CD4-positive, alpha-beta T cell (primary cell): Measurements from ENCODE around the gene MAMLD1. TPM values are rescaled to one million over a fixed set of nuclear protein-coding genes. Genes with fewer than 3 reads are reported as not detected.

Experiments
- ATAC-seq: fragments of 200-7000 bp; cut with Tn5 transposase; one replicate; pipeline ENCODE4 v1.10.0; 2022; ENCODE audit warnings: mild to moderate bottlenecking; ENCODE audit not compliant: poor library complexity
- CTCF ChIA-PET: fragments of 350-600 bp; sonication (Branson Sonifier 250); formaldehyde crosslinking; loops from one replicate; lab custom pipeline; 2021; ENCODE audit warnings: antibody characterized with exemption, inconsistent platforms; lab: Charles Lee
- POLR2A ChIA-PET: fragments of 350-600 bp; sonication (Branson Sonifier 250); formaldehyde crosslinking; loops from one replicate; lab custom pipeline; 2021; ENCODE audit warnings: antibody characterized with exemption, inconsistent platforms; lab: Charles Lee
- DNase-seq, 14 experiments: peaks; one replicate each; pipeline ENCODE4 v3.0.0-alpha.2; 2013 to 2020; ENCODE audit warnings: mixed read lengths in 2 of 14
- H3K27ac ChIP-seq, 2 donors: one replicate each; pipeline versions ENCODE4 v1.5.1 to v1.7.0; 2013; ENCODE audit warnings: low read length in 2 of 2, low read depth in 1 of 2, mild to moderate bottlenecking in 1 of 2
- H3K27me3 ChIP-seq, 2 experiments: 1 replicate in 1 of 2; 2 replicates in 1 of 2; pipeline versions ENCODE4 v1.6.1 to v1.7.0; 2013; ENCODE audit warnings: low read length in 2 of 2, control low read depth in 1 of 2, mild to moderate bottlenecking in 1 of 2, moderate library complexity in 1 of 2; ENCODE audit not compliant: insufficient read depth in 2 of 2, control insufficient read depth in 1 of 2
- H3K36me3 ChIP-seq: one replicate; pipeline ENCODE4 v1.6.1; 2013; ENCODE audit warnings: low read length, control low read depth; ENCODE audit not compliant: insufficient read depth
- H3K4me1 ChIP-seq: one replicate; pipeline ENCODE4 v1.6.1; 2013; ENCODE audit warnings: low read length, control low read depth; ENCODE audit not compliant: insufficient read depth
- H3K4me3 ChIP-seq: one replicate; pipeline ENCODE4 v1.5.1; 2013; ENCODE audit warnings: mild to moderate bottlenecking, low read length, moderate library complexity
- H3K9me3 ChIP-seq, 2 experiments: 1 replicate in 1 of 2; 2 replicates in 1 of 2; pipeline versions ENCODE4 v1.6.1 to v1.7.0; 2013; ENCODE audit warnings: low read length in 2 of 2, mild to moderate bottlenecking in 2 of 2, control low read depth in 1 of 2, moderate library complexity in 1 of 2; ENCODE audit not compliant: control insufficient read depth in 1 of 2, insufficient read depth in 1 of 2
- H3K27ac Mint-ChIP-seq: one replicate; pipeline ENCODE4 v1.8.0; 2020; ENCODE audit warnings: mixed read lengths
- H3K27me3 Mint-ChIP-seq: one replicate; pipeline ENCODE4 v1.8.0; 2021; ENCODE audit warnings: mixed read lengths
- H3K36me3 Mint-ChIP-seq: one replicate; pipeline ENCODE4 v1.8.0; 2021; ENCODE audit warnings: low read depth, mixed read lengths
- H3K4me1 Mint-ChIP-seq: one replicate; pipeline ENCODE4 v1.8.0; 2021; ENCODE audit warnings: low read depth, mixed read lengths
- H3K4me3 Mint-ChIP-seq: one replicate; pipeline ENCODE4 v1.8.0; 2020; ENCODE audit warnings: mild to moderate bottlenecking, mixed read lengths
- H3K9me3 Mint-ChIP-seq: one replicate; pipeline ENCODE4 v1.8.0; 2020; ENCODE audit warnings: mixed read lengths
- CTCF ChIP-seq: fragments of 200-600 bp; IDR thresholded peaks from one replicate; pipeline ENCODE4 v1.8.0; 2022; ENCODE audit warnings: antibody characterized with exemption, mild to moderate bottlenecking
- intact Hi-C, 2 experiments: fragments of 100-400 bp; cut with DNase I in 1 of 2; cut with micrococcal nuclease in 1 of 2; formaldehyde crosslinking; loops; one replicate each; pipeline versions ENCODE4 v1.15.1 to v1.9.0; 2023 to 2025; cut with DNase I, micrococcal nuclease
- total RNA-seq, 174 experiments: library from RNA in 2 of 174; stranded (reverse) in 2 of 174; gene quantifications; one replicate each; pipeline ENCODE4 v1.2.3 and lab custom pipeline; 2021 to 2026

MAMLD1 gene
- total RNA-seq, 2 experiments from 2014 or later: 0.45 to 0.96 TPM

GRCh38 chrX:150456466-150456865 is 93.3 kb downstream of the MAMLD1 start:
- DNase-seq (no peak), ATAC-seq (no peak)
- Mint-ChIP-seq H3K4me3 (no peak overlapping the region), H3K27me3 (no peaks in the 10 kb centered on the region), H3K27ac (no peak overlapping the region), H3K4me1 (peaks cover 20% of the 10 kb centered on the region), H3K9me3 (no peaks in the 10 kb centered on the region), H3K36me3 (no peaks in the 10 kb centered on the region)
- Histone ChIP-seq H3K4me3 (no peak overlapping the region), H3K27ac (no peak overlapping the region), H3K27me3 (no peaks in the 10 kb centered on the region), H3K36me3 (no peaks in the 10 kb centered on the region), H3K4me1 (peaks cover 6% of the 10 kb centered on the region), H3K9me3 (no peaks in the 10 kb centered on the region)
- TF ChIP-seq CTCF: no peak
- POLR2A ChIA-PET: no interaction called here
- intact Hi-C loops: no loop called here
- CTCF ChIA-PET: no interaction called here

- DNase-seq (no peak), ATAC-seq (no peak)
- H3K27me3 Mint-ChIP-seq: no peaks in the 10 kb centered on the region
- intact Hi-C loops: no loop called here
- CTCF ChIA-PET: no interaction called here
- H3K4me3 Mint-ChIP-seq: no peak overlapping the region
- no peaks in the 10 kb centered on the region for H3K36me3 ChIP-seq
- POLR2A ChIA-PET: no interaction called here
- H3K4me3 ChIP-seq: no peak overlapping the region
- no peaks in the 10 kb centered on the region for H3K36me3 Mint-ChIP-seq
- peaks cover 20% of the 10 kb centered on the region for H3K4me1 Mint-ChIP-seq
- H3K27ac Mint-ChIP-seq: no peak overlapping the region
- H3K27ac ChIP-seq: no peak overlapping the region
- H3K4me1 ChIP-seq: peaks cover 6% of the 10 kb centered on the region
- H3K27me3 ChIP-seq: no peaks in the 10 kb centered on the region
- H3K9me3 Mint-ChIP-seq: no peaks in the 10 kb centered on the region
- no peaks in the 10 kb centered on the region for H3K9me3 ChIP-seq
- no peak for TF ChIP-seq CTCF
Observed at GRCh38 chrX:150456941-150457340, 93.8 kb downstream of the MAMLD1 start.

GRCh38 chrX:150459196-150459595 is 96.1 kb downstream of the MAMLD1 start:
- peak overlapping the region; percentile 80 for H3K27ac Mint-ChIP-seq
- no peaks in the 10 kb centered on the region for H3K36me3 Mint-ChIP-seq
- Histone ChIP-seq H3K27me3 (no peaks in the 10 kb centered on the region), H3K36me3 (no peaks in the 10 kb centered on the region), H3K4me3 (no peak overlapping the region), H3K9me3 (no peaks in the 10 kb centered on the region), H3K4me1 (peaks cover 6% of the 10 kb centered on the region), H3K27ac (peak overlapping the region in 1 of 2 donors; percentile 21)
- ChIA-PET POLR2A (interaction anchor here (1.5 kb wide), 1 partner anchor 49 kb away, joined by 3 read pairs; no protein-coding TSS in a partner anchor), CTCF (no interaction called here)
- ATAC-seq (no peak), DNase-seq (peak in 1 of 14 experiments; percentile 29)
- intact Hi-C loops: no loop called here
- peaks cover 12% of the 10 kb centered on the region for H3K4me1 Mint-ChIP-seq
- no peaks in the 10 kb centered on the region for H3K9me3 Mint-ChIP-seq
- H3K4me3 Mint-ChIP-seq: no peak overlapping the region
- TF ChIP-seq CTCF: no peak
- H3K27me3 Mint-ChIP-seq: no peaks in the 10 kb centered on the region
